ENCODE data around the gene R3HDML. TPM values are rescaled to one million over a fixed set of nuclear protein-coding genes. Genes with fewer than 3 reads are reported as not detected.

R3HDML gene
- total and polyA plus RNA-seq, 9 of the 15 experiments (the other 6 are each of a cell fraction or from before 2014, with no cell fraction given): not detected

DNA sequence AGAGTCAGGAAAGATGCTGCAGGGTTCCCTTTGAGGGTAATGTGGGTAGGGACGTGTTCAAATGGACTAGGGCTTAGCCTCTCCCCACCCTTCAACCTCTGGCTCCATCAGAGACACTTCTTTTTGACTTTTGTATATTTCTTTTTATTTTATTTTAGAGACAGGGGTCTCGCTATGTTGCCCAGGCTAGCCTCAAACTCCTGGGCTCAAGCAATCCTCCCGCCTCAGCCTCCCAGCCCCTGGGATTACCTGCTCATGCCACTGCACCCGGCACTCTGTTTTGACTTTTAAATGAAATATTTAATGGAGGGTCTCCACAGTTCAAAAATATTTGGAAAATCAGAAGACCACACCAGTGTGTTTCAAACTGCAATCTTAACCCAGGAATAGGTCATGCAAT is 27.2 kb downstream of the R3HDML start:
- CTCF ChIA-PET (ENCODE audit: low intra/inter-chr PET ratio): no interaction called here
- WGBS (ENCODE audit: insufficient coverage, low coverage, missing lambda C conversion rate): 0% methylated on average over 4 of the region's 4 CpGs
- intact Hi-C loops (cut with micrococcal nuclease) (no loop called here), in situ Hi-C loops (cut with MboI) (no loop called here)
- no peaks in the 10 kb centered on the region for H3K79me2 ChIP-seq (ENCODE audit: control insufficient read depth, insufficient read depth, low read length)
- no peak for DNase-seq (ENCODE audit: extremely low read depth in 1 of 4, low spot score in 3 of 4)
- no peak overlapping the region for H3K9ac ChIP-seq (ENCODE audit: insufficient read depth in 1 of 2, low read depth in 2 of 2, low read length in 2 of 2)
- no peak for FAIRE-seq
- no peaks in the 10 kb centered on the region; the same call in 1 of the 2 replicates for H4K20me1 ChIP-seq (replicated peaks; ENCODE audit: control insufficient read depth, insufficient read depth, low read length)
- no peaks in the 10 kb centered on the region for H3K9me3 ChIP-seq (replicated peaks; ENCODE audit: control insufficient read depth, insufficient read depth, low read depth, low read length)
- no peaks in the 10 kb centered on the region for H3K4me1 ChIP-seq (replicated peaks in 1 of 2; ENCODE audit: control insufficient read depth in 2 of 2, insufficient read depth in 2 of 2, low read length in 2 of 2)
- POLR2A ChIA-PET: interaction anchor here (0.9 to 1.0 kb wide), 2 partner anchors 11 to 12 kb away, joined by 3 read pairs; no protein-coding TSS in a partner anchor
- TF ChIP-seq ZNF121 (CRISPR knock-in tag; conservative IDR thresholded peaks at IDR 0.05): peak; percentile 69
- no peak for TF ChIP-seq MTF1 (CRISPR knock-in tag; IDR thresholded peaks at IDR 0.05; ENCODE audit: borderline replicate concordance)
- H2AFZ ChIP-seq (ENCODE audit: low read depth, low read length): no peak overlapping the region
- no peaks in the 10 kb centered on the region for H3K9me1 ChIP-seq (ENCODE audit: control insufficient read depth, insufficient read depth, low read length)
- H3K36me3 ChIP-seq (ENCODE audit: control insufficient read depth, insufficient read depth, low read length): no peaks in the 10 kb centered on the region
- no peak for ATAC-seq
- BruUV-seq (replicated peaks): no TSS peak
- H3K4me2 ChIP-seq (ENCODE audit: insufficient read depth, low read length): no peak overlapping the region
- no peak overlapping the region for H3K4me3 ChIP-seq
- H3K27me3 ChIP-seq (ENCODE audit: control insufficient read depth in 2 of 2, insufficient read depth in 2 of 2, low read length in 2 of 2): 0 out of 5 replicates have a peak, but pooled peaks cover 0 to 4% of the 10 kb centered on the region in 2 experiments
- no peak overlapping the region for H3K27ac ChIP-seq (ENCODE audit: extremely low read depth, low read depth, low read length)

DNA sequence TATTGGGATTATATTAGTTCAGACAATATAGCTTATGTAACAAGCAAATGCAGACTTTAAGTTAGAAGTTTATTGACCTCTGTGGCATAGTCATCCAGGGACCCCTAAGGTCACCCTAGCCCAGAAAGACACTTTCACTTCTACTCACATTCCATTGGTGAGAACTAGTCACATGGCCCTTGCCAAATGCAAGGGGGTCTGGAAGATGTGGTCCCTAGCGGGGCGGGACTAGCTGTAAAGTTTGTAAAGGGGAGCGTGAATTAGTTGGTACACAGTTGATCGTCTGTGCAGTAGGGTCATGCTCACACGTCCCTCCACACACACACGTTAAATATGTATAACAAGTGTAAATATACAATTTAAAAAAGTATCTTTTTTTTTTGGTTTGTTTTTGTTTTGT is 27.9 kb downstream of the R3HDML start:
- no peak for ATAC-seq
- Histone ChIP-seq H3K9me3 (replicated peaks; ENCODE audit: control insufficient read depth, insufficient read depth, low read depth, low read length) (no peaks in the 10 kb centered on the region), H2AFZ (ENCODE audit: low read depth, low read length) (no peak overlapping the region), H3K79me2 (ENCODE audit: control insufficient read depth, insufficient read depth, low read length) (no peaks in the 10 kb centered on the region), H4K20me1 (replicated peaks; ENCODE audit: control insufficient read depth, insufficient read depth, low read length) (no peaks in the 10 kb centered on the region; the same call in 1 of the 2 replicates), H3K9ac (ENCODE audit: insufficient read depth in 1 of 2, low read depth in 2 of 2, low read length in 2 of 2) (no peak overlapping the region), H3K9me1 (ENCODE audit: control insufficient read depth, insufficient read depth, low read length) (no peaks in the 10 kb centered on the region), H3K4me1 (replicated peaks in 1 of 2; ENCODE audit: control insufficient read depth in 2 of 2, insufficient read depth in 2 of 2, low read length in 2 of 2) (no peaks in the 10 kb centered on the region), H3K4me2 (ENCODE audit: insufficient read depth, low read length) (no peak overlapping the region), H3K36me3 (ENCODE audit: control insufficient read depth, insufficient read depth, low read length) (no peaks in the 10 kb centered on the region), H3K27ac (ENCODE audit: extremely low read depth, low read depth, low read length) (no peak overlapping the region), H3K4me3 (no peak overlapping the region), H3K27me3 (ENCODE audit: control insufficient read depth in 2 of 2, insufficient read depth in 2 of 2, low read length in 2 of 2) (0 out of 5 replicates have a peak, but pooled peaks cover 0 to 4% of the 10 kb centered on the region in 2 experiments)
- WGBS (ENCODE audit: insufficient coverage, low coverage, missing lambda C conversion rate): under 1% methylated on average over 6 of the region's 6 CpGs
- in situ Hi-C loops (cut with MboI) (no loop called here), intact Hi-C loops (cut with micrococcal nuclease) (no loop called here)
- CTCF ChIA-PET (ENCODE audit: low intra/inter-chr PET ratio): no interaction called here
- DNase-seq (ENCODE audit: extremely low read depth in 1 of 4, low spot score in 3 of 4): peak in 1 of 4 experiments; percentile 3
- no peak for TF ChIP-seq SIRT6 (IDR thresholded peaks at IDR 0.05; ENCODE audit: low read depth, low read length)
- TF ChIP-seq, protein P1, sequence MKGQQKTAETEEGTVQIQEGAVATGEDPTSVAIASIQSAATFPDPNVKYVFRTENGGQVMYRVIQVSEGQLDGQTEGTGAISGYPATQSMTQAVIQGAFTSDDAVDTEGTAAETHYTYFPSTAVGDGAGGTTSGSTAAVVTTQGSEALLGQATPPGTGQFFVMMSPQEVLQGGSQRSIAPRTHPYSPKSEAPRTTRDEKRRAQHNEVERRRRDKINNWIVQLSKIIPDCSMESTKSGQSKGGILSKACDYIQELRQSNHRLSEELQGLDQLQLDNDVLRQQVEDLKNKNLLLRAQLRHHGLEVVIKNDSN (CRISPR knock-in tag; IDR thresholded peaks at IDR 0.05): peak; percentile 43; the same call in 1 of the 2 replicates
- TF ChIP-seq, protein P2, sequence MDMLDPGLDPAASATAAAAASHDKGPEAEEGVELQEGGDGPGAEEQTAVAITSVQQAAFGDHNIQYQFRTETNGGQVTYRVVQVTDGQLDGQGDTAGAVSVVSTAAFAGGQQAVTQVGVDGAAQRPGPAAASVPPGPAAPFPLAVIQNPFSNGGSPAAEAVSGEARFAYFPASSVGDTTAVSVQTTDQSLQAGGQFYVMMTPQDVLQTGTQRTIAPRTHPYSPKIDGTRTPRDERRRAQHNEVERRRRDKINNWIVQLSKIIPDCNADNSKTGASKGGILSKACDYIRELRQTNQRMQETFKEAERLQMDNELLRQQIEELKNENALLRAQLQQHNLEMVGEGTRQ (CRISPR knock-in tag; IDR thresholded peaks at IDR 0.05): peak; percentile 57
- BruUV-seq (replicated peaks): no TSS peak
- POLR2A ChIA-PET: interaction anchor here (0.9 to 1.0 kb wide), 2 partner anchors 10 to 13 kb away, joined by 3 read pairs; no protein-coding TSS in a partner anchor
- no peak for FAIRE-seq

Measured in K562 (cell line).